Mesenteric fat pad (tissue), 1 donor: ENCODE results near the gene SUMF1. TPM values are rescaled to one million over a fixed set of nuclear protein-coding genes. Genes with fewer than 3 reads are reported as not detected.

Experiments
- DNase-seq: peaks from one replicate; pipeline ENCODE4 v3.0.0-alpha.2; 2020; ENCODE audit warnings: low spot score
- long read RNA-seq: library from polyadenylated mRNA; unstranded; transcript quantifications from one replicate; pipeline ENCODE4 v2.0.0, GENCODE V29; 2020
- total RNA-seq: library from RNA; stranded (reverse); fragmentation: NEBNext Ultra II Directional; extraction: Animal tissue kit (Norgen Biotek cat#: 25700); gene quantifications from one replicate; pipeline ENCODE4 v1.2.1, GENCODE V29; 2021
- donor health status: DM: yes; HTN: yes; CAD: no.

SUMF1 gene
- 32.3 TPM for total RNA-seq
- long read RNA-seq, transcript SUMF1-202 (8 exons, 1,447 nt): minor isoform, 6 of 265 reads
- long read RNA-seq, transcript SUMF1-201 (9 exons, 2,159 nt): major isoform, 227 of 265 reads
- long read RNA-seq, partial matches to known transcripts: 2 of 265 reads
- long read RNA-seq, other reads (novel, unspliced or antisense): 24 of 265 reads

GRCh38 chr3:4466741-4467521 is at the start of gene SUMF1:
Gene SUMF1 (minus strand): TSS chr3:4467269. CDS start chr3:4467245, 24 bp downstream.
- DNase-seq: no peak

GRCh38 chr3:4515916-4516579 is 49.0 kb upstream of the SUMF1 start:
- no peak for DNase-seq

DNA sequence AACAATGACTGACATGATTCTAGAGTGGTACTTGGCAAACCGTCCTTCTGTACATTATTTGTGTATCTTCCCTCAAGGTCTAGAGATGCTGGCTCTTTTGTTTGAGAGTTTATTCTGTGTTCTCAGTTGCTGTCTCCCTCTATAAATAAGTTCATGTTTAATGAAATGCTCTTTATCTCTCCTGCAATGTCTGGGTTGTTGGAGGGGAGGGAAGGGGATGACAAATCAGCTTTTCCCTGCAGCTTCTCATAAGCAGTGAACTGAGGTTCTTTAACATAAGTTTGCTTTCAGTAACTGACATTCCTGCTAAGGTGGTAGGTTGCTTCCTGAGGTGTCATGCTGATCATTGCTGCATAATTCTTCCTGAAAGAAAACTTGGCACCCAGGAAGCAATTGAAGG is 47.8 kb upstream of the SUMF1 start:
- no peak for DNase-seq

- DNase-seq: no peak
These were observed 47.3 kb upstream of the SUMF1 start for GRCh38 chr3:4514321-4514720.

- no peak for DNase-seq
These were observed 46.0 kb upstream of the SUMF1 start for GRCh38 chr3:4512895-4513616.

- no peak for DNase-seq
These were observed 44.6 kb upstream of the SUMF1 start for GRCh38 chr3:4511491-4512262.

- DNase-seq: no peak
These were observed 43.1 kb upstream of the SUMF1 start for GRCh38 chr3:4509983-4510755.

DNA sequence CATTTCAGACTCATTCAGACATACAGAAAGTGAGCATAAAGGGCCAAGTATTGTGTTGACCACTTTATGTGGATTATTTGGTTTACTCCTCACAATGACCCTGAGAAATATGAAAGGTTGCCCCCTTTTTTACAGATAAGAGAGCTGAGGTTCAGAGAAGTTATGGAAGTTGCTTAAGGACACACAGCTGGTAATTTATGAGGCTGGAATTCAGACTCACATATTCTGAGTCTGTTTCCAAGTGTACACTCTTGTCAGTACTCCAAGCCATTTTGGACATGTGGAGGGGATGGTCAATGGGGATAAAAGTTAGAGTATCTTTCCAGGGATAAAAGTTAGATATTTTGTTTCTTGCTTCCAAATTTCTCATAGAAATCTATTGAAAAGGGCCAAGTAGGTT is 42.0 kb upstream of the SUMF1 start:
- DNase-seq: no peak

DNA sequence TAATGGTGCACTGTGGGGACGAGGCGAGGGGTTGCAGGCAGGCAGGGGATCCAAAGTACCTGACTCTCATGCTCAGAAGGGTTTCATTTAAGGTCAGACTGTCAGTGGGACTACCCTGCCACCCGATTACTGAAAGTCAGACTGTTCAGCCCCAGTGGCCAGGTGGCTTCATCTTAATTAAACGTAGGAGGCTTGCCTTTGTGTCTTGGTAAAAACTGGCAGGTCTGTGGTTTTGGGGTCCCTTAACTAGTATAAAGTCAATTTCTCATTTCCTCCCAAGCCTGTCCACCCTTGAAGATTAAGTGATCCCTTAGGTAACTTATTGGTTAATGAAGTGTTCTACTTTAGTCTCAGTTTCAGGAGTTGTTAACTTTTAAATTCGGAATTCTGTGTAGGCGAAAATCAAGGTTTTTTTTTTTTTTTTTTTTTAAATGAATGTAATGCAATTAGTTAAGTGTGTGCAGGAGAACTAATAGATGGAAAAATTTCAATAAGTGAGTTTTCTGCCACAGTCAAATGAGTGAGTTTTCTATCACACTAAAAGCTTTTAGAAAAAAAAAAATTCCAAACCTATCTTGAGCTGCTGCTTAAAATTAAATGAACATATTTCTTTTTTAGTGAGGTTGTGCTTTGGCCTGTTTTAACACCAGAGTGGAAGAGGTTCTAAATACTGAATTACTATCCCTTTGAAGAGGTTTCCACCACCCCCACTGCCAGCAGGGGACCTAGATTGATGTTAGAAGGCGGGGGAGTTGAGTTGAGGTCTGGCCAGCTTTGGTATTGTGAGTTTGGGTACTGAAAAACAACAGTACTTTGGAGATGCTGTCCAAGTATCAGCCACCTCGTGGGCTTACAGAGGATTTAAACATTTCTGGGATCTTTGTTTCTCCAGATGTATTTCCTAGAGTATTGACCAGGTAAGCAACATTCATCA is 41.2 kb upstream of the SUMF1 start:
- no peak for DNase-seq

DNA sequence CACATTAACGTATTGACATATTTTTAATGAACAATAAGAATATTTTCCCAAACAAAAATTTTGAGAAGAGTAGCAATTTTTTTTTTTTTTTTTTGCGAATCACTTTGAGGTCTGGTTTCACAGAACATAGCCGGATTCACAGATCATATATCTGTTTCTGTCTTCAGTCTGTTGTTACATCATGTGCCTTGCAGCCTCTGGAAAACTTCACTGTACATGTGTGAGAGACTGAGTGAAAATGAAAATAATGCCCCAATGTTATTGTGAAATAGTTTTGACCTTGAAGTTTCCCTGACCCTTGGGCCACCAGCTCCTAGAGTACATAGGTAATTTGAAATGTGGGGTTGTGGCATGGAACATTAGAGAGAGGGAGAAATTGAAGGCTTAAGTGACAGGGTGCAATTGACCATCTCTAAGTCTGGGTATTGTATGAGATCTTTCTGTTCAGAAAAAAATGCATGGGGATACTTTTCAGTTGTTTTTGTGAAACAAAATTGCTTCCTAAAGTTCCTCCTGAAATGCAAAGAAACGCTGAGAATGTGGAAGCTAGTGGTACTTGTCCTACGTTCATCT is 40.0 kb upstream of the SUMF1 start:
- DNase-seq: no peak

DNA sequence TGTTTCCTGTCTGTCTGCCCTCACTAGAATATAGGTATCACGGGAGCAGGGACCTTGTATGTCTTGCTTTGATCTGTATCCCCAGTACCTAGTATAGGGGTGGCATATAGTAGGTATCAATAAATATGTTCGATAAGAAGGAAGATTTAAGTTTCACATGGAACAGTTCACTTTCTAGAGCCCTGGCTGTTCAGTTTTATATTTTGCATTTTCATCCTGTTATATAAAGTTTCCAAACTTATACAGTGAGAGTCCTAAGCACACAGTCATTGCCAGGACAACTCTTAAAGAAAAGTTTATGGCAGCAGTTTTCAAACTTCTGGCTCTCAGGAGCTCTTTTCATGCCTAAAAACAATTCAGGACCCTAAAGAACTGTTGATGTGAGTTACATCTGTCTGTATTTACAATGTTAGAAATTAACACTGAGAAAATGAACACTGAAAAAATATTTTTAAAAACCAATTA is 39.5 kb upstream of the SUMF1 start:
- DNase-seq: no peak

- DNase-seq: no peak
These were observed 38.9 kb upstream of the SUMF1 start for GRCh38 chr3:4505688-4506558.

- no peak for DNase-seq
These were observed 37.5 kb upstream of the SUMF1 start for GRCh38 chr3:4504340-4505261.

GRCh38 chr3:4503050-4503449 is 36.0 kb upstream of the SUMF1 start:
- DNase-seq: no peak

DNA sequence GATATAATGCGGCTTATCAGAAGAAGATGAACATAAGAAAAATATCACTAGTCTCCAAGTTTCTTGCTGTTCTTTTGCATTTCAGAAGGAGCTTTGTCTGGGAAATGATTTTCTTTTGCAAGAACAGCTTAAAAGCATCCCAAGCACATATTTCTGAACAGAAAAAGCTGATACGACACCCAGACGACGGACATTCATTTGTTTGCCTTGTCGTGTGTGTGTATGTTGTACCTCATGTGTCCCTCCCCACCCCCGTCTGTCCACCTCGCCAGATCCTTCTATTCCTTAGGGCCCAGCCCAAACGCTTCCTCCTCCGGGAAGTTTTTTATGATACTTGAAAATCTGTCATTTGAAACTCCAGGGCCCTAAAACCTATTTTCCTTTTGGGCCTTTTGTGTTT is 34.9 kb upstream of the SUMF1 start:
- DNase-seq: no peak

GRCh38 chr3:4501437-4501836 is 34.4 kb upstream of the SUMF1 start:
- DNase-seq: no peak

DNA sequence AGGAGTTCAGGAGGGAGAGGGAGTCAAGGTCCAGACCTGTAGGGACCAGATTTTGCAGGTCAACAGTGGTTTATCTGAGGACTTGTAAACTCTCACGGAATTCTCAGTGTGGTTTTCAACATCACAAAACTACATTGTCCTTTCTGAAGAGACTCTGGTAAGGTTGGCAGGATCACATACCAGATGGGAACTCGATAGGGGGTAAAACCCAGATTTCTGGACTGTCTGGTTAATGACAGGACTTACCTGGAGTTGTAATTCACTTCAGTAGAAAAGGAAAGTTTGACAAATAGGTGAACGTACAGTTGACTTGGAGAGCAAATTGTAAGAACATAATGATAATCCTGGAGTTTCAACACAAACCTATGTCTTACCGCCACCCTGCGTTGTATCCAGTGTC is 31.4 kb upstream of the SUMF1 start:
- no peak for DNase-seq
